MCF 10A (cell line): Measurements from ENCODE around the gene UNC93A. TPM values are rescaled to one million over a fixed set of nuclear protein-coding genes. Genes with fewer than 3 reads are reported as not detected.
"Not testable (repeated sequence)": the region's sequence is repeated elsewhere in the genome, so short reads cannot be mapped to it uniquely, and the experiment has no call there.

ENCODE experiments used
- BruUV-seq: library from RNA; stranded (reverse); fragments of 400-500 nt; replicated peaks from 2 replicates; lab custom pipeline; 2021; lab: Mats Ljungman, UMichigan
- CTCF ChIA-PET: fragments of 300-600 bp; sonication (Branson Sonifier 250); formaldehyde crosslinking; extraction: SDS; loops from one replicate; lab custom pipeline; 2021; ENCODE audit warnings: antibody characterized with exemption, inconsistent platforms; lab: Yijun Ruan, JAX
- POLR2A ChIA-PET: fragments of 300-600, 350-650 bp; sonication (Branson Sonifier 250); formaldehyde crosslinking; extraction: SDS; loops from one replicate; lab custom pipeline; 2020; ENCODE audit warnings: antibody characterized with exemption, inconsistent platforms; lab: Yijun Ruan, JAX
- DNase-seq: peaks from one replicate; pipeline ENCODE4 v3.0.0-alpha.2; 2018; ENCODE audit not compliant: unreplicated experiment
- H3K27ac Mint-ChIP-seq: one replicate; pipeline ENCODE4 v1.8.0; 2022; ENCODE audit warnings: mild to moderate bottlenecking, low read depth, mixed read lengths; ENCODE audit not compliant: unreplicated experiment
- H3K27me3 Mint-ChIP-seq: one replicate; pipeline ENCODE4 v1.8.0; 2022; ENCODE audit warnings: mixed read lengths; ENCODE audit not compliant: insufficient read depth, unreplicated experiment
- H3K36me3 Mint-ChIP-seq: one replicate; pipeline ENCODE4 v1.8.0; 2022; ENCODE audit warnings: mild to moderate bottlenecking, moderate library complexity, mixed read lengths; ENCODE audit not compliant: insufficient read depth, unreplicated experiment
- H3K4me1 Mint-ChIP-seq: one replicate; pipeline ENCODE4 v1.8.0; 2022; ENCODE audit warnings: mixed read lengths; ENCODE audit not compliant: insufficient read depth, unreplicated experiment
- H3K4me3 Mint-ChIP-seq: one replicate; pipeline ENCODE4 v1.8.0; 2022; ENCODE audit warnings: mild to moderate bottlenecking, moderate library complexity, mixed read lengths; ENCODE audit not compliant: unreplicated experiment
- H3K9me3 Mint-ChIP-seq: one replicate; pipeline ENCODE4 v1.8.0; 2022; ENCODE audit warnings: mixed read lengths; ENCODE audit not compliant: unreplicated experiment
- intact Hi-C: fragments of 100-400 bp; cut with micrococcal nuclease; formaldehyde crosslinking; loops from 2 replicates; pipeline ENCODE4 v1.14.1; 2022
- total RNA-seq: library from RNA; stranded (reverse); gene quantifications from 2 replicates; pipeline ENCODE4 v1.2.3, GENCODE V29; 2022
- TF ChIP-seq, protein P1 (sequence below): fragments of 200-600 bp; IDR thresholded peaks from one replicate; pipeline ENCODE4 v1.8.0; 2022; ENCODE audit warnings: antibody characterized with exemption, mild to moderate bottlenecking; ENCODE audit not compliant: unreplicated experiment

Gene UNC93A
- total RNA-seq, 1 experiment from 2014 or later, result not detected

DNA sequence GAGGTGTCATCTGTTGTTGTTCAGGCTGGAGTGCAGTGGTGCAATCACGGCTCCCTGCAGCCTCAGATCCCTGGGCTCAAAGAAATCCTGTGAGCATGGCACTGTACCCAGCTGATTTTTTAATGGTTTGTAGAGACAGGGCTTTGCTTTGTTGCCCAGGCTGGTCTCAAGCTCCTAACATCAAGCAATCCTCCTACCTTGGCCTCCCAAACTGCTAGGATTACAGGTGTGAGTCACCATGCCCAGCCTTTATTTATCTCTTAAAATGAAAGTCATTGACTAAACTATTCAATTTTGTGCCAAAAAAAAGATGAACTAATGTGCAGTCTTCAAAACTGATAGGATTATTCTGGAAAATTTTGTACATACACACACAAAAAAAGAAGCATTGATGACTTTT, 38.8 kb upstream of the UNC93A start:
- no peaks in the 10 kb centered on the region for H3K9me3 Mint-ChIP-seq
- no peaks in the 10 kb centered on the region for H3K36me3 Mint-ChIP-seq
- CTCF ChIA-PET, result no interaction called here
- DNase-seq, result no peak
- H3K27me3 Mint-ChIP-seq, result peaks cover 25% of the 10 kb centered on the region
- intact Hi-C loops, result no loop called here
- H3K4me3 Mint-ChIP-seq, result no peak overlapping the region
- H3K4me1 Mint-ChIP-seq, result no peaks in the 10 kb centered on the region
- POLR2A ChIA-PET, result no interaction called here
- TF ChIP-seq, protein P1, sequence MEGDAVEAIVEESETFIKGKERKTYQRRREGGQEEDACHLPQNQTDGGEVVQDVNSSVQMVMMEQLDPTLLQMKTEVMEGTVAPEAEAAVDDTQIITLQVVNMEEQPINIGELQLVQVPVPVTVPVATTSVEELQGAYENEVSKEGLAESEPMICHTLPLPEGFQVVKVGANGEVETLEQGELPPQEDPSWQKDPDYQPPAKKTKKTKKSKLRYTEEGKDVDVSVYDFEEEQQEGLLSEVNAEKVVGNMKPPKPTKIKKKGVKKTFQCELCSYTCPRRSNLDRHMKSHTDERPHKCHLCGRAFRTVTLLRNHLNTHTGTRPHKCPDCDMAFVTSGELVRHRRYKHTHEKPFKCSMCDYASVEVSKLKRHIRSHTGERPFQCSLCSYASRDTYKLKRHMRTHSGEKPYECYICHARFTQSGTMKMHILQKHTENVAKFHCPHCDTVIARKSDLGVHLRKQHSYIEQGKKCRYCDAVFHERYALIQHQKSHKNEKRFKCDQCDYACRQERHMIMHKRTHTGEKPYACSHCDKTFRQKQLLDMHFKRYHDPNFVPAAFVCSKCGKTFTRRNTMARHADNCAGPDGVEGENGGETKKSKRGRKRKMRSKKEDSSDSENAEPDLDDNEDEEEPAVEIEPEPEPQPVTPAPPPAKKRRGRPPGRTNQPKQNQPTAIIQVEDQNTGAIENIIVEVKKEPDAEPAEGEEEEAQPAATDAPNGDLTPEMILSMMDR, result no peak
- BruUV-seq, result no TSS peak
- no peak overlapping the region for H3K27ac Mint-ChIP-seq

DNA sequence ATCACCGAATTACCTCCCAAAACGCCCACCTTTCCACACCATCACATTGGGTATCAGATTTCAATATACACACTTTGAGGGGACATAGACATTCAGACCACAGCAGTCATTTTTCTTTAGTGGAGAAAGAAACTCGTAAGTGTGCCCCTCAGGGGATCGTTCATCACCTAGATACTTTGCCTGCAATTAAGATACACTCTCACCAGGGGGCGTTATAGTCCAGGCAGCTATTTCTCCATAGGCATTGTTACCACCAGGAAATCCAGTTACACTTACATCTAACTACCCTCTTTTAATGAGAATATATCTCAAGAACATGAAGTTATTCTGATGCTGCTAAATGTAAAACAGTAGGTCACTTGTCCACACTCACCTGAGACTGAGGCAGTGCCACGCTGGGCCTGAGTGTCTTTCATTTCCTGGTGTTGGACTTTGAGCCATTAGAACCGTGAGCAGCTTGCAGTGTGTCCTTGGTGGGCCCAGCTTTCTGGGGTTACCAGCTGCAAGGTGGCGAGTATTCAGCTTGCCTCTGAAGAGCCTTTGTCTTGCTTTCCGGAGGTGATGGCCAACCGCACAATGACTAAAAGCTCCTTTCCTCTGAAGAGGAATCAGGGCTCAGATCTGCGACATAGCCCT, 35.1 kb upstream of the UNC93A start:
- intact Hi-C loops, result no loop called here
- Mint-ChIP-seq H3K4me3 (no peak overlapping the region), H3K27ac (no peak overlapping the region), H3K36me3 (no peaks in the 10 kb centered on the region), H3K27me3 (peaks cover 39% of the 10 kb centered on the region), H3K4me1 (no peaks in the 10 kb centered on the region), H3K9me3 (no peaks in the 10 kb centered on the region)
- ChIA-PET CTCF (interaction anchor here (0.6 kb wide), 1 partner anchor 522 kb away, joined by 3 read pairs; no protein-coding TSS in a partner anchor), POLR2A (no interaction called here)
- no peak for DNase-seq
- BruUV-seq, result no TSS peak
- TF ChIP-seq, protein P1, result no peak

- intact Hi-C loops, result no loop called here
- DNase-seq, result no peak
- Mint-ChIP-seq H3K36me3 (no peaks in the 10 kb centered on the region), H3K4me3 (no peak overlapping the region), H3K9me3 (no peaks in the 10 kb centered on the region), H3K4me1 (no peaks in the 10 kb centered on the region), H3K27me3 (peaks cover 63% of the 10 kb centered on the region), H3K27ac (no peak overlapping the region)
- no TSS peak for BruUV-seq
- TF ChIP-seq, protein P1, result no peak
- ChIA-PET POLR2A (no interaction called here), CTCF (interaction anchor here (0.6 to 1.0 kb wide), 3 partner anchors 97 to 641 kb away, joined by 3 to 4 read pairs (median 3); no protein-coding TSS in a partner anchor)
These were observed 32.5 kb upstream of the UNC93A start for GRCh38 chr6:167258646-167259045.

- BruUV-seq, DNase-seq, H3K27ac Mint-ChIP-seq, H3K4me1 Mint-ChIP-seq, intact Hi-C loops, H3K9me3 Mint-ChIP-seq, CTCF ChIA-PET, H3K36me3 Mint-ChIP-seq, H3K4me3 Mint-ChIP-seq: not testable (repeated sequence)
- POLR2A ChIA-PET, result interaction anchor here (0.6 kb wide), 1 partner anchor 1928 kb away, joined by 3 read pairs; no protein-coding TSS in a partner anchor
- peaks cover 46% of the 10 kb centered on the region for H3K27me3 Mint-ChIP-seq
These were observed 24.9 kb upstream of the UNC93A start for GRCh38 chr6:167266057-167266829.
